HepG2 (cell line): ENCODE data around the gene ATG4B. TPM values are rescaled to one million over a fixed set of nuclear protein-coding genes. Genes with fewer than 3 reads are reported as not detected.

Source experiments
- AKAP8 ChIP-seq: sonication (generic); formaldehyde crosslinking; IDR thresholded peaks from 2 replicates; pipeline ENCODE4 v1.5.1; 2020; ENCODE audit warnings: mild to moderate bottlenecking, missing genetic modification reagents
- BCL6 ChIP-seq: IDR thresholded peaks from 2 replicates; pipeline ENCODE4 v1.6.1; 2016; ENCODE audit warnings: missing genetic modification reagents, missing compliant biosample characterization
- BHLHE40 ChIP-seq: IDR thresholded peaks from 2 replicates; pipeline ENCODE4 v1.6.1; 2011; ENCODE audit warnings: low read length, improper control_type of control experiment
- KDM5B ChIP-seq: sonication (generic); formaldehyde crosslinking; IDR thresholded peaks from 2 replicates; pipeline ENCODE4 v1.4.0; 2020; ENCODE audit warnings: missing genetic modification reagents, mild to moderate bottlenecking, borderline replicate concordance
- KLF13 ChIP-seq: sonication (generic); formaldehyde crosslinking; IDR thresholded peaks from 2 replicates; pipeline ENCODE4 v1.4.0; 2020; ENCODE audit warnings: mild to moderate bottlenecking, missing genetic modification reagents
- MIXL1 ChIP-seq: IDR thresholded peaks from 2 replicates; pipeline ENCODE4 v1.6.1; 2016
- NCOA2 ChIP-seq: sonication (generic); formaldehyde crosslinking; IDR thresholded peaks from 2 replicates; pipeline ENCODE4 v1.8.0; 2022; ENCODE audit warnings: inconsistent platforms
- PHB2 ChIP-seq: fragments of 450-650 bp; IDR thresholded peaks from 2 replicates; pipeline ENCODE4 v1.6.1; 2018; ENCODE audit not compliant: partially characterized antibody
- PPARG ChIP-seq: conservative IDR thresholded peaks from 2 replicates; pipeline ENCODE4 v1.6.1; 2016; ENCODE audit warnings: missing biosample characterization, missing genetic modification reagents
- PRMT3 ChIP-seq: sonication (generic); formaldehyde crosslinking; IDR thresholded peaks from 2 replicates; pipeline ENCODE4 v1.8.1; 2022; ENCODE audit warnings: low read depth, mild to moderate bottlenecking, moderate library complexity, missing genetic modification reagents, borderline replicate concordance
- TBX2 ChIP-seq: sonication (generic); formaldehyde crosslinking; IDR thresholded peaks from 2 replicates; pipeline ENCODE4 v1.5.0; 2020; ENCODE audit warnings: missing genetic modification reagents, mild to moderate bottlenecking, borderline replicate concordance
- ZC3H13 ChIP-seq: sonication (generic); formaldehyde crosslinking; IDR thresholded peaks from 2 replicates; pipeline ENCODE4 v1.8.1; 2023; ENCODE audit warnings: mild to moderate bottlenecking, missing genetic modification reagents, moderate library complexity
- ZFP37 ChIP-seq: sonication (generic); formaldehyde crosslinking; IDR thresholded peaks from 2 replicates; pipeline ENCODE4 v1.4.0; 2020; ENCODE audit warnings: missing genetic modification reagents, borderline replicate concordance
- ZNF317 ChIP-seq: sonication (generic); formaldehyde crosslinking; IDR thresholded peaks from 2 replicates; pipeline ENCODE4 v1.5.0; 2020; ENCODE audit warnings: mild to moderate bottlenecking, missing genetic modification reagents
- ZNF335 ChIP-seq: sonication (generic); formaldehyde crosslinking; IDR thresholded peaks from 2 replicates; pipeline ENCODE4 v1.4.0; 2020; ENCODE audit warnings: missing genetic modification reagents
- ZNF639 ChIP-seq: conservative IDR thresholded peaks from 2 replicates; pipeline ENCODE4 v1.6.1; 2018; ENCODE audit warnings: missing genetic modification reagents
- ZNF841 ChIP-seq: sonication (generic); formaldehyde crosslinking; IDR thresholded peaks from 2 replicates; pipeline ENCODE4 v1.8.1; 2023; ENCODE audit warnings: missing genetic modification reagents, borderline replicate concordance
- ZXDC ChIP-seq: sonication (generic); formaldehyde crosslinking; IDR thresholded peaks from 2 replicates; pipeline ENCODE4 v1.5.0; 2020; ENCODE audit warnings: mild to moderate bottlenecking, missing genetic modification reagents
- polyA plus RNA-seq, 8 experiments: library from polyadenylated mRNA; depleted of rRNA in 3 of 8; stranded (reverse) in 7 of 8; unstranded in 1 of 8; fragments of >200 nt; fragmentation: Illumina TruSeq in 4 of 8; extraction: Trizol in 4 of 8; gene quantifications; 2 replicates each; pipeline versions ENCODE4 v1.2.1 to v1.2.3, GENCODE V29; 2011 to 2016; ENCODE audit warnings: low read depth in 4 of 8, missing spikeins in 1 of 8, mixed read lengths in 1 of 8; ENCODE audit not compliant: insufficient read depth in 1 of 8
- total RNA-seq, 5 experiments: library from RNA; depleted of rRNA; stranded (reverse); fragments of >200 nt; fragmentation: Illumina TruSeq; extraction: Trizol; gene quantifications; 2 replicates each; pipeline ENCODE4 v1.2.3, GENCODE V29; 2016; ENCODE audit warnings: low read depth in 1 of 5
- TF ChIP-seq, protein P1 (sequence below): sonication (generic); formaldehyde crosslinking; IDR thresholded peaks from 2 replicates; pipeline ENCODE4 v1.4.0; 2020; ENCODE audit warnings: mild to moderate bottlenecking, missing genetic modification reagents
- TF ChIP-seq, protein P2 (sequence below): sonication (generic); formaldehyde crosslinking; IDR thresholded peaks from 2 replicates; pipeline ENCODE4 v1.5.0; 2020; ENCODE audit warnings: mild to moderate bottlenecking, missing genetic modification reagents
- TF ChIP-seq, protein P3 (sequence below): IDR thresholded peaks from 2 replicates; pipeline ENCODE4 v1.6.1; 2016; ENCODE audit warnings: low read depth

The ATG4B gene
- total and polyA plus RNA-seq, 2 of the 13 experiments (the other 11 are each of a cell fraction or from before 2014, with no cell fraction given) = 95.5 to 239 TPM

DNA sequence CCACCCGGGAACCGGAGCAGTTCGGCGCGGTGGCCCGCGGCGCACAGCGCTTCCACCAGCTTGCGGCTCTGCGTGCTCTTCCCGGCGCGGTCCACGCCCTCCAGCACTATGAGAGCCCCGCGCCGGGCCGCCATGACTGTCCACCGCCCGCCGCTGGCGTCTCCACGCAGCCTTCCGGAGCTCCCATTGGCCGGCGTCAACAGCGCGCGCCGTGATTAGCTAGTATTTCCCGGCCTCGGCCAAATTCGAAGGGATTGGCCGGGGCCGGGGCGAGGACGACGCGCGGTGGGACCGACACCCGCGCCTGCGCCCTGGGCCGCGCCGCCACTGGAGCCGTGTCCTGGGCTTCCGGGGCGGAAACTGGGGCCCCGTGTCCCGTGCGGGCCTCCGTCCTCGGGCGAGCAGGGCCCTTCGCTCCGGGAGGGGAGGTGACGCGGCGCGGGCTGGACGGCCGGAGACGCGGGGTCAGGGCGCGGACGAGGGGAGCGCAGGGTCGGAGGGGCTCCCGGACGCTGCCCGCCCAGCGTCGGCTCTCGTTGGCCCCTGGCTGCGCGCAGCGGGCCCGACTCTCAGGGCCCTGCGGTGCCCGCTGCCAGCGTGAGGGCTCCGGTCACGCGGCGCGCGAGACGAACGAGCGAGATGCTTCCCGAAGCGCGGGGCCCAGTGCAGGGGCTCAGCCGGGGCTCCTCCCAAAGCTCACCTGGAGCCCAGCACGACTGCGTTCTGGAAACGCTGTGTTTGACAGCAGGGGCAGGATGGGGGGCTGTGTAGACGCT lies 49.3 kb downstream of the ATG4B start, which contains the start of gene DTYMK (continued):
- peak; percentile 77 for TF ChIP-seq BHLHE40
- 0 out of 2 replicates have a peak, but pooled peaks have one; percentile 5 for TF ChIP-seq BCL6
- peak; percentile 91; the same call in 1 of the 2 replicates for TF ChIP-seq KLF13
- TF ChIP-seq PHB2 = no peak
- TF ChIP-seq PRMT3 = peak; percentile 58; the same call in 1 of the 2 replicates
- no peak for TF ChIP-seq ZNF335
- TF ChIP-seq, protein P1, sequence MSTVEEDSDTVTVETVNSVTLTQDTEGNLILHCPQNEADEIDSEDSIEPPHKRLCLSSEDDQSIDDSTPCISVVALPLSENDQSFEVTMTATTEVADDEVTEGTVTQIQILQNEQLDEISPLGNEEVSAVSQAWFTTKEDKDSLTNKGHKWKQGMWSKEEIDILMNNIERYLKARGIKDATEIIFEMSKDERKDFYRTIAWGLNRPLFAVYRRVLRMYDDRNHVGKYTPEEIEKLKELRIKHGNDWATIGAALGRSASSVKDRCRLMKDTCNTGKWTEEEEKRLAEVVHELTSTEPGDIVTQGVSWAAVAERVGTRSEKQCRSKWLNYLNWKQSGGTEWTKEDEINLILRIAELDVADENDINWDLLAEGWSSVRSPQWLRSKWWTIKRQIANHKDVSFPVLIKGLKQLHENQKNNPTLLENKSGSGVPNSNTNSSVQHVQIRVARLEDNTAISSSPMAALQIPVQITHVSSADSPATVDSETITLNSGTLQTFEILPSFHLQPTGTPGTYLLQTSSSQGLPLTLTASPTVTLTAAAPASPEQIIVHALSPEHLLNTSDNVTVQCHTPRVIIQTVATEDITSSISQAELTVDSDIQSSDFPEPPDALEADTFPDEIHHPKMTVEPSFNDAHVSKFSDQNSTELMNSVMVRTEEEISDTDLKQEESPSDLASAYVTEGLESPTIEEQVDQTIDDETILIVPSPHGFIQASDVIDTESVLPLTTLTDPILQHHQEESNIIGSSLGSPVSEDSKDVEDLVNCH (CRISPR knock-in tag) = 0 out of 2 replicates have a peak, but pooled peaks have one; percentile 67
- TF ChIP-seq MIXL1 (CRISPR knock-in tag) = no peak
- peak; percentile 93 for TF ChIP-seq ZNF639 (CRISPR knock-in tag)
- TF ChIP-seq, protein P2, sequence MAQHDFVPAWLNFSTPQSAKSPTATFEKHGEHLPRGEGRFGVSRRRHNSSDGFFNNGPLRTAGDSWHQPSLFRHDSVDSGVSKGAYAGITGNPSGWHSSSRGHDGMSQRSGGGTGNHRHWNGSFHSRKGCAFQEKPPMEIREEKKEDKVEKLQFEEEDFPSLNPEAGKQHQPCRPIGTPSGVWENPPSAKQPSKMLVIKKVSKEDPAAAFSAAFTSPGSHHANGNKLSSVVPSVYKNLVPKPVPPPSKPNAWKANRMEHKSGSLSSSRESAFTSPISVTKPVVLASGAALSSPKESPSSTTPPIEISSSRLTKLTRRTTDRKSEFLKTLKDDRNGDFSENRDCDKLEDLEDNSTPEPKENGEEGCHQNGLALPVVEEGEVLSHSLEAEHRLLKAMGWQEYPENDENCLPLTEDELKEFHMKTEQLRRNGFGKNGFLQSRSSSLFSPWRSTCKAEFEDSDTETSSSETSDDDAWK = no peak
- TF ChIP-seq ZFP37 (CRISPR knock-in tag) = 0 out of 2 replicates have a peak, but pooled peaks have one; percentile 62
- TF ChIP-seq TBX2 (CRISPR knock-in tag) = peak; percentile 62
- TF ChIP-seq ZNF841 (CRISPR knock-in tag) = peak; percentile 86
- peak; percentile 98 for TF ChIP-seq ZC3H13 (CRISPR knock-in tag)
- TF ChIP-seq KDM5B = peak; percentile 90
- TF ChIP-seq NCOA2 (CRISPR knock-in tag) = peak; percentile 37; the same call in 1 of the 2 replicates
- TF ChIP-seq AKAP8 (CRISPR knock-in tag) = peak; percentile 56; the same call in 1 of the 2 replicates
- 0 out of 2 replicates have a peak, but pooled peaks have one; percentile 15 for TF ChIP-seq PPARG (CRISPR knock-in tag)
- TF ChIP-seq ZNF317 = 0 out of 2 replicates have a peak, but pooled peaks have one; percentile 9
- TF ChIP-seq ZXDC (CRISPR knock-in tag) = peak; percentile 95
- TF ChIP-seq, protein P3, sequence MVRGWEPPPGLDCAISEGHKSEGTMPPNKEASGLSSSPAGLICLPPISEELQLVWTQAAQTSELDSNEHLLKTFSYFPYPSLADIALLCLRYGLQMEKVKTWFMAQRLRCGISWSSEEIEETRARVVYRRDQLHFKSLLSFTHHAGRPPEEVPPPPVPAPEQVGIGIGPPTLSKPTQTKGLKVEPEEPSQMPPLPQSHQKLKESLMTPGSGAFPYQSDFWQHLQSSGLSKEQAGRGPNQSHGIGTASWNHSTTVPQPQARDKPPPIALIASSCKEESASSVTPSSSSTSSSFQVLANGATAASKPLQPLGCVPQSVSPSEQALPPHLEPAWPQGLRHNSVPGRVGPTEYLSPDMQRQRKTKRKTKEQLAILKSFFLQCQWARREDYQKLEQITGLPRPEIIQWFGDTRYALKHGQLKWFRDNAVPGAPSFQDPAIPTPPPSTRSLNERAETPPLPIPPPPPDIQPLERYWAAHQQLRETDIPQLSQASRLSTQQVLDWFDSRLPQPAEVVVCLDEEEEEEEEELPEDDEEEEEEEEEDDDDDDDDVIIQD = no peak
